RWPE2 (cell line): ENCODE results near the gene CBFA2T2.

ENCODE experiments used
- ATAC-seq: fragments of 200-7000 bp; cut with Tn5 transposase; 3 replicates; pipeline ENCODE4 v1.9.1; 2021; ENCODE audit warnings: low read depth
- DNase-seq: peaks from one replicate; pipeline ENCODE4 v3.0.0-alpha.2; 2020; ENCODE audit warnings: low spot score
- H3K27ac ChIP-seq: fragments of 450-650 bp; 2 replicates; pipeline ENCODE4 v1.5.1; 2017; ENCODE audit warnings: mild to moderate bottlenecking; ENCODE audit not compliant: poor library complexity, severe bottlenecking
- H3K27me3 ChIP-seq: fragments of 250-450 bp; sonication (Bioruptor Pico); 2 replicates; pipeline ENCODE4 v1.5.1; 2021; ENCODE audit warnings: mild to moderate bottlenecking, moderate library complexity; ENCODE audit not compliant: insufficient read depth, poor library complexity, severe bottlenecking
- H3K36me3 ChIP-seq: fragments of 250-450 bp; sonication (Bioruptor Pico); 2 replicates; pipeline ENCODE4 v1.5.1; 2020; ENCODE audit warnings: low read depth, mild to moderate bottlenecking, moderate library complexity
- H3K4me1 ChIP-seq: fragments of 250-450 bp; sonication (Bioruptor Pico); 2 replicates; pipeline ENCODE4 v1.5.1; 2021; ENCODE audit warnings: mild to moderate bottlenecking, moderate library complexity; ENCODE audit not compliant: insufficient read depth, poor library complexity, severe bottlenecking
- H3K4me3 ChIP-seq: fragments of 250-450 bp; sonication (Bioruptor Pico); 2 replicates; pipeline ENCODE4 v1.5.1; 2021; ENCODE audit warnings: mild to moderate bottlenecking, moderate library complexity; ENCODE audit not compliant: severe bottlenecking
- H3K9me3 ChIP-seq: fragments of 250-450 bp; sonication (Bioruptor Pico); 2 replicates; pipeline ENCODE4 v1.5.1; 2021; ENCODE audit warnings: mild to moderate bottlenecking, moderate library complexity; ENCODE audit not compliant: severe bottlenecking
- CTCF ChIP-seq: fragments of 450-650 bp; IDR thresholded peaks from one replicate; pipeline ENCODE4 v1.5.1; 2017; ENCODE audit warnings: mild to moderate bottlenecking, moderate library complexity; ENCODE audit not compliant: poor library complexity, severe bottlenecking

The CBFA2T2 gene

GRCh38 chr20:33654680-33655161, 164.8 kb downstream of the CBFA2T2 start:
- DNase-seq (no peak), ATAC-seq (no peak)
- no peaks in the 10 kb centered on the region for H3K9me3 ChIP-seq
- no peaks in the 10 kb centered on the region for H3K27me3 ChIP-seq
- TF ChIP-seq CTCF = no peak
- no peak overlapping the region for H3K27ac ChIP-seq
- no peaks in the 10 kb centered on the region for H3K4me1 ChIP-seq
- H3K36me3 ChIP-seq = no peaks in the 10 kb centered on the region
- no peak overlapping the region for H3K4me3 ChIP-seq

DNA sequence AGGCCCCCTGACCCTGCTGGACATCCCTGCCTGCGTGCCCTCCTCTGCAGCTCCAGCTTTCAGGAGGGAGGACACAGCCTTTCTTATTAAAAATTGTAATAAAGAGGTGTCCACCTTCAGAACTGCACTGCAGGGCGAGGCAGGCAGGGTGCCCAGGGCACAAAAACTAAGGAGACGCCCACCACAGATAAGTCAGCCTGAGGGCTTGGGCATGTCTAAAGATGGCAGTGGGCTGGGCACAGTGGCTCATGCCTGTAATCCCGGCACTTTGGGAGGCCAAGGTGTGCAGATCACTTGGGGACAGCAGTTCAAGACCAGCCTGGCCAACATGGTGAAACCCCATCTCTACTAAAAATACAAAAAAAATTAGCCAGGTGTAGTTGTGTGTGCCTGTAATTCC, 165.3 kb downstream of the CBFA2T2 start:
- ATAC-seq (no peak), DNase-seq (no peak)
- Histone ChIP-seq H3K9me3 (no peaks in the 10 kb centered on the region), H3K4me3 (no peak overlapping the region), H3K27ac (no peak overlapping the region), H3K27me3 (no peaks in the 10 kb centered on the region), H3K36me3 (no peaks in the 10 kb centered on the region), H3K4me1 (no peaks in the 10 kb centered on the region)
- TF ChIP-seq CTCF = no peak

- no peak for ATAC-seq
- H3K36me3 ChIP-seq = no peaks in the 10 kb centered on the region
- TF ChIP-seq CTCF = no peak
- no peak overlapping the region for H3K4me3 ChIP-seq
- H3K27me3 ChIP-seq = no peaks in the 10 kb centered on the region
- no peak for DNase-seq
- H3K4me1 ChIP-seq = no peaks in the 10 kb centered on the region
- H3K9me3 ChIP-seq = no peaks in the 10 kb centered on the region
- no peak overlapping the region for H3K27ac ChIP-seq
Observed at GRCh38 chr20:33656010-33656782, 166.3 kb downstream of the CBFA2T2 start.

- ATAC-seq = no peak
- no peaks in the 10 kb centered on the region for H3K9me3 ChIP-seq
- H3K27me3 ChIP-seq = no peaks in the 10 kb centered on the region
- no peak overlapping the region for H3K4me3 ChIP-seq
- no peaks in the 10 kb centered on the region for H3K36me3 ChIP-seq
- no peak for TF ChIP-seq CTCF
- DNase-seq = no peak
- no peaks in the 10 kb centered on the region for H3K4me1 ChIP-seq
- H3K27ac ChIP-seq = no peak overlapping the region
Observed at GRCh38 chr20:33656783-33657703, 167.1 kb downstream of the CBFA2T2 start.
